ENCODE measurements around the gene WLS. TPM values are rescaled to one million over a fixed set of nuclear protein-coding genes. Genes with fewer than 3 reads are reported as not detected.

The WLS gene
- total RNA-seq, 1 donor from 2014 or later = 32.5 TPM

DNA sequence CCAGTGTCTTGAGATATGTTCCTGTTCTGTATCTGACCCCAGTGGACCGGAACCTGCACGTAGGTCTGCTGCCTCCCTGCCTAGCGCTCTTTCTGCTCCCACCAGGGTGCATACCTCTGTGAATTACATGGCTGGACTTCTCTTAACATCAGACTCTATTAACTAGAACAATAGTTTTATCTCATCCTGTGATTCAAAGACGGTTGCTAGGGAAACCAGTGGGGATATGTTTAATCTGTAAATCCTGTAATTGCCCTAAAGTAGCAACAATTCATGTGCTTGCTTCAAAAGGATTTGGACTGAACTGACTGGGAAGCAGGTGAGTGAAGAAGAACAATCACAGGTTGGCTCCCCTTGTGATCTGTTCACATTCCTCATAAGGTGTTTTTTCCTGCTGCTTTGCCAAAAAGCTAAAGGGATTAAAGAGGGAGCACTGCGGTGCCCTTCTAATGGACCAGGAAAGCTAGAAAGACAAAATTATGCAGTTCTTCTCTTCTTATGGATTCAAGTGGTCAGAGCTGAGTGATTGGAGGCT, 129.2 kb downstream of the WLS start:
- no peak for DNase-seq (ENCODE audit: low read depth)

- no peak for DNase-seq (ENCODE audit: low read depth)
Measured at GRCh38 chr1:68101829-68102228, 130.5 kb downstream of the WLS start.

DNA sequence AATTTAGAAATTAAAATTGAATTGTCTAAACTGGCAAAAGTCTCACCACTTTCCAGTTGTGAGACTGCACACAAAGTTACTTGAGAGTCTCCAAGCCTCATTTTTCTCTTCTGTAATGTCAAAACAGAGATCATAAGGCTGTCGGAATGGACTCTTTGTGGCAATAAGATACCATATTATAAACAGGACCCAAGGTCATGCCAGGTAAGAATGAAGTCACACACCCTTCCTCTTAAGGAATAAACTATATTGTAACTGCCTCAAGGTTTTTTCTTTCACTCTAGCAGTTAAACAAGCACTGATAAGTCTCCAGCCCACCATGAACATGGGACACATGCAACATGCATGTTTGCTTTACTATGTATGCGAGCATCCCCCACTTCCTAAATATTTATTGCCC, 131.8 kb downstream of the WLS start:
- no peak for DNase-seq (ENCODE audit: low read depth)

DNA sequence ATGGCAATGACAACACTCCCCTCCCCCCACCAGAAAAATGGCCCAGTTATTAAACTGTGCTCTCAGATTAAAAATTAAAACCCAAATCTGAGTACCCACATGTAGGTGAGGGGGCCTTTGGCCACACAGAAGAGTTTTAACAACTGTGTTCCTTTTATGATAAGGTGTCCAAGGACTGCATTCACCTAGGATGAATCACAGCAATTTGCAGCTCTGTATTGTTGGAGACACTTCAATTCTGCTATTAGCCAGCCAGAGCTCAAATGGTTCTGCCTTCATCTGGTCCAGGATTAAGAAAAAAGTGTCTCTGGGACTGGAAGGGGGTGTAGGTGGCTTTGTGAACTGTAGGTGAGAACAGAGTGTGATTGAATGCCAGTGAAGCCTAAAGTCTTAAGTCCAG, 138.6 kb downstream of the WLS start:
- DNase-seq (ENCODE audit: low read depth) = peak; percentile 75

DNA sequence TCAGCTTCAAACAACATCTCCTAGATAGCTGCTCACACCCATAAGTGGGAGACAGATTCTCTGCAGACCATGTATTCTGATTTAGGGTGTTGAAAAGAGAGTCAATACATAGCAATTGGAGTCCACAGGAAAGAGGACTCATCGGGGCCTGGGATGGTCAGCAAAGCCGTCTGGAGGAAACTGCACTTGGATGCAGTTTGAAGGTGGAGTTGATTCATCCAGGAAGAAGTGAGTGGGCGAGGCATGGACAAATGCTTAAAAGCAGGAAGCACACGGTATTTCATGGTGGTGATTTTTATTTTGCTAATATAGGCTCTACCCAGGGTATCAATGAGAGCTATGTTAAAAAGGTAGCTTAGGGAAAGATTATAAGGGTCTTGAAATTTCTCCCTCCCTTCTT, 145.1 kb downstream of the WLS start:
- no peak for DNase-seq (ENCODE audit: low read depth)

DNA sequence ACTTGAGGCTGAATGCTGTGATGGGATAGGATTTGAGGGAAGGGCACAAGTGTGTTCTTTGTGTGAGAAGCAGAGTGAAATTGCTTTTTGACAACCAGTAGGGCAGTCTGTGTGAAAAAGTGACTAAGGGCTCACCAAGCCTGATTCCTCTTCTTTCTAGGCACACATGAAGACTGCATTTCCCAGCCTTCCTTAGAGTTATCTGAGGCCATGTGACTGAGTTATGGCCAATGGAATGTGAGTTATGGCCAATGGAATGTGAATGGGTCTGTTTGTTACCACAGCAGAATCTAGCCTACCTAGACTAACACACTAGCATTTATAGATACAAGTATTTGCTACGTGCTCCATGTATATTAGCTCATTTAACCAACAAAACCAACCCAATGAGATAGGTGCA, 146.6 kb downstream of the WLS start:
- DNase-seq (ENCODE audit: low read depth) = no peak

DNA sequence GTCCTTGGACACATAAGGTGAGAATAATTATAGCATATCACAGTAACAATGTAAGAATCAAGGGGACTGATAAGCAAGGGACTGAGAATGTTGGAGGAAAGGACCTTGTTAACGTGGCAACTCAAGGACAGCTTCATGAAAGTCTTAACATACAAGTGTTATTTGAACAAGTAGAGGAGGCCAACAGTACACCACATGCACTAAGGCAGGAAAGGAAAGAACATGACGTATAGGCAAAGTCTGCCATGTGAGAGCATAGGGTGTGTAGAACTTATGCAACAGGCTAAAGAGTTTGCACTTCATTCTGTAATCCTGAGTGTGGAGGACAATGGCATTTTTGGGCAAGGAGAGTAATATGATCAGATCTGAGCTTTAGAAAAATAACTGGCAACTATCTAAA, 148.6 kb downstream of the WLS start:
- no peak for DNase-seq (ENCODE audit: low read depth)

DNA sequence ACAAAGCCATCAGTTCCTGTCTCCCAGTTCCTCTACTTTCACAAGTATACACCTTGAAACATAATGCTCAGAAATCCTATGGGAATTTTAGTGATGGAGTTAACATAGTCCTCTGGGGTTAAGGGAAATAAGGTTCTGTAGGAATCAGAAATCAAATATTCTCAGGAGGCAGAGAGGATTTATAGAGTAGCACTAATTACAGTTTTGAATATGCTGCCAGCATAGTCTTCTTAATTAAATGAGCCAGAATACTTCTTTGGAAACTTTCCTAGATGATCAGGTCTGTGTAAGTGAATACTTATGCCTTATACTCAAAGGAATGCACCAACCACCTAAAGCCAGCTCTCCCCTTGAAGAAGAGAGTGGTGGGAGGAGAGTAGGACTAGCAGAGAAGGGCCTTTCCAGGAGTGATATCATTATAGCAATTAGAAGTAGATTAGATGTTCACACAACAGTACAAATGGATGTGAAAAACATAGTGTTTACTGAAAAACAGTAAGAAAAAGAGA, 150.5 kb downstream of the WLS start:
- DNase-seq (ENCODE audit: low read depth) = no peak

DNA sequence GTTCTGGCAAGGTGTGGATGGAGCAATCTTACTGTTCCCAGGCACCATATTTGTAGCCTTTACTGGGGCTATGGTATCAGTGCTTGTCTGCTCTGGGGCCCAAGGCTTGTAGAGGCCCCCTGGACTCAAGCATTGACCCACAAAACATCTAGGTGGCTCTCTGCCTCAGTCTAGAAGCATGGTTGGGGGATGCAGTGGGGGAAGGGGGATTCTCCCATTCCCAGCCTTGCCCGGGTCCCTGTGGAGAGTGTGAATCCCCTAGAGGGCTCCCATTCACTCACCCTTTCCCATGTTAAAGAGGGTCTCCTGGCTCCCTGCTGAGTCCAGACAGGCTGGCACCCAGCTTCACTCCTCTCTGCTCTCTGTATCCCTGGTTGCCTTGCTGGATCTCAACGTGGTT, 153.7 kb downstream of the WLS start:
- DNase-seq (ENCODE audit: low read depth) = no peak

Other genes starting within 250 kb of the WLS start
- gene DIRAS3, start 181.9 kb downstream of the WLS start, total RNA-seq = 0.17 and 0.30 TPM in 2 replicates
- gene RPE65, start 217.4 kb upstream of the WLS start, total RNA-seq = not detected in 2 replicates